K562 (cell line): Measurements from ENCODE around the gene COX14. TPM values are rescaled to one million over a fixed set of nuclear protein-coding genes. Genes with fewer than 3 reads are reported as not detected.
A peak's percentile ranks its signal among the peaks of the same experiment; 100 is the strongest.

Source experiments
- BMI1 ChIP-seq: fragments of 150-350 bp; IDR thresholded peaks from 2 replicates; pipeline ENCODE4 v1.6.1; 2014; ENCODE audit warnings: low read length
- BRF2 ChIP-seq: IDR thresholded peaks from 3 replicates; pipeline ENCODE4 v1.6.1; 2011; ENCODE audit warnings: borderline replicate concordance, mild to moderate bottlenecking; ENCODE audit not compliant: insufficient read length, insufficient read depth
- DLX4 ChIP-seq: fragments of 250-450 bp; sonication (Bioruptor Pico); IDR thresholded peaks from 2 replicates; pipeline ENCODE4 v1.6.1; 2021; ENCODE audit warnings: mild to moderate bottlenecking
- FOXO4 ChIP-seq: fragments of 450-650 bp; formaldehyde crosslinking; IDR thresholded peaks from 2 replicates; pipeline ENCODE4 v1.4.0; 2020; ENCODE audit warnings: mild to moderate bottlenecking, moderate library complexity
- HBP1 ChIP-seq: fragments of 450-650 bp; formaldehyde crosslinking; IDR thresholded peaks from 2 replicates; pipeline ENCODE4 v1.4.0; 2022; ENCODE audit warnings: missing genetic modification characterization
- POLR2AphosphoS5 ChIP-seq: IDR thresholded peaks from 2 replicates; pipeline ENCODE4 v1.6.1; 2011; ENCODE audit warnings: mild to moderate bottlenecking, low read depth, low read length, moderate library complexity; ENCODE audit not compliant: control insufficient read depth, insufficient read depth
- RAD21 ChIP-seq, 2 experiments: fragments of 250-450 bp in 1 of 2; fragments of 450-650 bp in 1 of 2; sonication (Bioruptor Pico) in 1 of 2; formaldehyde crosslinking in 1 of 2; IDR thresholded peaks in 1 of 2; conservative IDR thresholded peaks in 1 of 2; 2 replicates each; pipeline versions ENCODE4 v1.4.0 to v1.8.0; 2020 to 2022; ENCODE audit warnings: mild to moderate bottlenecking in 2 of 2, moderate library complexity in 1 of 2
- SP2 ChIP-seq: IDR thresholded peaks from 2 replicates; pipeline ENCODE4 v1.6.1; 2011; ENCODE audit warnings: mild to moderate bottlenecking, low read depth, low read length, moderate library complexity; ENCODE audit not compliant: poor library complexity, severe bottlenecking; ENCODE audit errors: extremely low read depth
- ZBED1 ChIP-seq: IDR thresholded peaks from 2 replicates; pipeline ENCODE4 v1.6.1; 2014
- ZBTB7A ChIP-seq: IDR thresholded peaks from 2 replicates; pipeline ENCODE4 v1.6.1; 2011; ENCODE audit warnings: low read depth, mild to moderate bottlenecking, low read length, moderate library complexity, borderline replicate concordance; ENCODE audit not compliant: control insufficient read depth
- ZNF778 ChIP-seq: fragments of 450-650 bp; formaldehyde crosslinking; IDR thresholded peaks from 2 replicates; pipeline ENCODE4 v1.4.0; 2020; ENCODE audit warnings: mild to moderate bottlenecking, moderate library complexity
- polyA plus RNA-seq, 8 experiments: library from polyadenylated mRNA; depleted of rRNA in 4 of 8; stranded (reverse) in 5 of 8; unstranded in 3 of 8; fragments of >200 nt; fragmentation: Nextera tagmentation in 2 of 8; fragmentation: Illumina TruSeq in 1 of 8; extraction: Ambion mirVana in 2 of 8; extraction: Trizol in 1 of 8; gene quantifications; 2 replicates each; pipeline versions ENCODE4 v1.2.1 to v1.2.3, GENCODE V29; 2011 to 2014; ENCODE audit warnings: inconsistent platforms in 1 of 8, missing spikeins in 1 of 8
- total RNA-seq, 7 experiments: library from RNA; depleted of rRNA in 6 of 7; stranded (reverse); fragments of >200 nt in 6 of 7; fragmentation: Illumina TruSeq in 2 of 7; extraction: Trizol in 2 of 7; gene quantifications; 2 replicates each; pipeline versions ENCODE4 v1.2.1 to v1.2.3, GENCODE V29; 2011 to 2021; ENCODE audit warnings: low replicate concordance in 1 of 7
- TF ChIP-seq, protein P1 (sequence below): fragments of 450-650 bp; IDR thresholded peaks from 2 replicates; pipeline ENCODE4 v1.7.0; 2016; ENCODE audit warnings: borderline replicate concordance
- TF ChIP-seq, protein P2 (sequence below): IDR thresholded peaks from 2 replicates; pipeline ENCODE4 v1.6.1; 2014; ENCODE audit warnings: antibody characterized with exemption
- TF ChIP-seq, protein P3 (sequence below), 2 experiments: fragments of 450-650 bp in 1 of 2; IDR thresholded peaks; 2 replicates each; pipeline ENCODE4 v1.6.1; 2011 to 2017; ENCODE audit warnings: low read depth in 2 of 2, antibody characterized with exemption in 1 of 2, borderline replicate concordance in 1 of 2, low read length in 1 of 2, mild to moderate bottlenecking in 1 of 2, mixed read lengths in 1 of 2; ENCODE audit not compliant: control insufficient read depth in 1 of 2

Gene COX14
- total and polyA plus RNA-seq, 9 of the 15 experiments (the other 6 are each of a cell fraction or from before 2014, with no cell fraction given), result 44.4 to 269 (median 53.4) TPM

DNA sequence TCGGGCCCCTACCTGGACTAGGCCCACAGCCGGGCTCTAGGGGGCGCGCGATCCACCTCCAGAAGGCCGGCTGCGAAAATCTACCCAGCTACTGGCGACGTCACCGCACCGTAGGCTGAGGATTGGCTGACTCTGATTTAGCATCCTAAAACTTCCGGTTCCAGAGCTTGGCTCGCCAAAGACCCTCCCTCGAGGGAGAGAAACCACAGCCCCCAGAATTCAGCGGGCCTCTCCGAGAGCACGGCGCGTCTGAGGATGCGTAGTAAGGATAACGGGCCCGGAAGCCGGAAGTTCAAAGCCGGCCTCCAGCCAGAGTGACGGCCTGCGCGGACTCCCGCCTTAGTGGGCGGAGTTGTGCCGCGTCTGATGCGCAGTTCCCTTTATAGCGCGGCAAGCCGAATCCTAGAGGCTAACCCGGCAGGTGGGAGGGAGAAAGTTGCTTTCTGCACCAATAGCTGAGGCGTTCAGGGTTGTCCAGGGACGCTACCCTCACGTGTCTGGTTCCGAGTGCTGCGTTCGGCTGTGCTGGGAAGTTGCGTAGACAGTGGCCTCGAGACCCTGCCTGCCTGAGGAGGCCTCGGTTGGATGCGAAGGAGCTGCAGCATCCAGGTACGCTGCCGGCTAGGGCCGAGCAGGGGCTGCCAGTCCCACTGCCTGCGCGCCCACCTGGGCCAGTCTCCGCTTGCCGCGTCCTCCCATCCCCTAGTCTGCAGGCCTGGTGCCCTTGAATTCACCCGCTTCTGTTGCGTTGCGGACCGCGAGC, at the start of gene COX14 (continued):
- TF ChIP-seq, protein P1, sequence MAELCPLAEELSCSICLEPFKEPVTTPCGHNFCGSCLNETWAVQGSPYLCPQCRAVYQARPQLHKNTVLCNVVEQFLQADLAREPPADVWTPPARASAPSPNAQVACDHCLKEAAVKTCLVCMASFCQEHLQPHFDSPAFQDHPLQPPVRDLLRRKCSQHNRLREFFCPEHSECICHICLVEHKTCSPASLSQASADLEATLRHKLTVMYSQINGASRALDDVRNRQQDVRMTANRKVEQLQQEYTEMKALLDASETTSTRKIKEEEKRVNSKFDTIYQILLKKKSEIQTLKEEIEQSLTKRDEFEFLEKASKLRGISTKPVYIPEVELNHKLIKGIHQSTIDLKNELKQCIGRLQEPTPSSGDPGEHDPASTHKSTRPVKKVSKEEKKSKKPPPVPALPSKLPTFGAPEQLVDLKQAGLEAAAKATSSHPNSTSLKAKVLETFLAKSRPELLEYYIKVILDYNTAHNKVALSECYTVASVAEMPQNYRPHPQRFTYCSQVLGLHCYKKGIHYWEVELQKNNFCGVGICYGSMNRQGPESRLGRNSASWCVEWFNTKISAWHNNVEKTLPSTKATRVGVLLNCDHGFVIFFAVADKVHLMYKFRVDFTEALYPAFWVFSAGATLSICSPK, result no peak
- TF ChIP-seq BMI1, result no peak
- TF ChIP-seq HBP1 (CRISPR knock-in tag), result no peak
- TF ChIP-seq, protein P2, sequence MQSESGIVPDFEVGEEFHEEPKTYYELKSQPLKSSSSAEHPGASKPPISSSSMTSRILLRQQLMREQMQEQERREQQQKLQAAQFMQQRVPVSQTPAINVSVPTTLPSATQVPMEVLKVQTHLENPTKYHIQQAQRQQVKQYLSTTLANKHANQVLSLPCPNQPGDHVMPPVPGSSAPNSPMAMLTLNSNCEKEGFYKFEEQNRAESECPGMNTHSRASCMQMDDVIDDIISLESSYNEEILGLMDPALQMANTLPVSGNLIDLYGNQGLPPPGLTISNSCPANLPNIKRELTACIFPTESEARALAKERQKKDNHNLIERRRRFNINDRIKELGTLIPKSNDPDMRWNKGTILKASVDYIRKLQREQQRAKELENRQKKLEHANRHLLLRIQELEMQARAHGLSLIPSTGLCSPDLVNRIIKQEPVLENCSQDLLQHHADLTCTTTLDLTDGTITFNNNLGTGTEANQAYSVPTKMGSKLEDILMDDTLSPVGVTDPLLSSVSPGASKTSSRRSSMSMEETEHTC, result 0 out of 2 replicates have a peak, but pooled peaks have one; percentile 16
- no peak for TF ChIP-seq ZBED1
- peak; percentile 90 for TF ChIP-seq ZBTB7A
- peak; percentile 54 for TF ChIP-seq POLR2AphosphoS5
- no peak for TF ChIP-seq DLX4
- no peak for TF ChIP-seq BRF2
- TF ChIP-seq FOXO4 (CRISPR knock-in tag), result no peak
- TF ChIP-seq, protein P3, sequence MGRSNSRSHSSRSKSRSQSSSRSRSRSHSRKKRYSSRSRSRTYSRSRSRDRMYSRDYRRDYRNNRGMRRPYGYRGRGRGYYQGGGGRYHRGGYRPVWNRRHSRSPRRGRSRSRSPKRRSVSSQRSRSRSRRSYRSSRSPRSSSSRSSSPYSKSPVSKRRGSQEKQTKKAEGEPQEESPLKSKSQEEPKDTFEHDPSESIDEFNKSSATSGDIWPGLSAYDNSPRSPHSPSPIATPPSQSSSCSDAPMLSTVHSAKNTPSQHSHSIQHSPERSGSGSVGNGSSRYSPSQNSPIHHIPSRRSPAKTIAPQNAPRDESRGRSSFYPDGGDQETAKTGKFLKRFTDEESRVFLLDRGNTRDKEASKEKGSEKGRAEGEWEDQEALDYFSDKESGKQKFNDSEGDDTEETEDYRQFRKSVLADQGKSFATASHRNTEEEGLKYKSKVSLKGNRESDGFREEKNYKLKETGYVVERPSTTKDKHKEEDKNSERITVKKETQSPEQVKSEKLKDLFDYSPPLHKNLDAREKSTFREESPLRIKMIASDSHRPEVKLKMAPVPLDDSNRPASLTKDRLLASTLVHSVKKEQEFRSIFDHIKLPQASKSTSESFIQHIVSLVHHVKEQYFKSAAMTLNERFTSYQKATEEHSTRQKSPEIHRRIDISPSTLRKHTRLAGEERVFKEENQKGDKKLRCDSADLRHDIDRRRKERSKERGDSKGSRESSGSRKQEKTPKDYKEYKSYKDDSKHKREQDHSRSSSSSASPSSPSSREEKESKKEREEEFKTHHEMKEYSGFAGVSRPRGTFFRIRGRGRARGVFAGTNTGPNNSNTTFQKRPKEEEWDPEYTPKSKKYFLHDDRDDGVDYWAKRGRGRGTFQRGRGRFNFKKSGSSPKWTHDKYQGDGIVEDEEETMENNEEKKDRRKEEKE (IDR thresholded peaks at IDR 0.05; ENCODE audit: borderline replicate concordance in 1 of 2, control insufficient read depth in 1 of 2, low read depth in 2 of 2, low read length in 1 of 2), result no peak
- TF ChIP-seq RAD21 (CRISPR knock-in tag; conservative IDR thresholded peaks at IDR 0.05 in 1 of 2, IDR thresholded peaks at IDR 0.05 in 1 of 2), result peak in 1 of 2 experiments; percentile 52; a peak in 2 of 4 replicates
- peak; percentile 59 for TF ChIP-seq SP2
- no peak for TF ChIP-seq ZNF778
